Thyroid gland (tissue), 4 donors: Measurements from ENCODE around the gene CDAN1.

Experiments used
- POLR2A ChIP-seq, 2 donors: fragments of 450-650 bp; IDR thresholded peaks; one replicate each; pipeline ENCODE4 v1.6.1; 2017; ENCODE audit warnings: antibody characterized with exemption in 2 of 2, mild to moderate bottlenecking in 2 of 2, moderate library complexity in 1 of 2
- TF ChIP-seq, protein P1 (sequence below), 6 experiments: fragments of 200-600 bp in 3 of 6; fragments of 450-650 bp in 3 of 6; sonication (generic) in 3 of 6; IDR thresholded peaks; one replicate each; pipeline ENCODE4 v1.5.1; 2016 to 2019; ENCODE audit warnings: antibody characterized with exemption in 6 of 6, mild to moderate bottlenecking in 2 of 6, inconsistent platforms in 1 of 6, moderate library complexity in 1 of 6

DNA sequence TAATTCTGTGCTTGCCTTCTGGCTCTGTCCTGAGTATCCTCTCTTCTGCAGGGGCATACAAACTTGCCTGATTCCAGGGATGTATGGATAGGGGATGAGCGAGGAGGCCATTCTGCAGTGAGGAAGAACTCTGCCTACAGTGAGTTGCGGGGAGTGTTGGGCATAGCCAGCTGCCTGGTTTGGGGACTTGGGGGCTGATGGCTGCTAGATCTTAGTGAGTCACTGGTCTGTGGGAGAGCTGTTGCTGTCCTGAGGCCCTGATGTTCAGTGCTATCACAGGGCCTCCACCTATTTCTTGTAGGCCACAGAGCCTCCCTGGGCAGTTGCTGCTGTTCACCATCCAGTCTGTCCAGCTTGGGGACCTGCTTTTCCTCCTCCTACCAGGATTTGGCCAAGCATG is 20.3 kb downstream of the CDAN1 start:
- TF ChIP-seq, protein P1, sequence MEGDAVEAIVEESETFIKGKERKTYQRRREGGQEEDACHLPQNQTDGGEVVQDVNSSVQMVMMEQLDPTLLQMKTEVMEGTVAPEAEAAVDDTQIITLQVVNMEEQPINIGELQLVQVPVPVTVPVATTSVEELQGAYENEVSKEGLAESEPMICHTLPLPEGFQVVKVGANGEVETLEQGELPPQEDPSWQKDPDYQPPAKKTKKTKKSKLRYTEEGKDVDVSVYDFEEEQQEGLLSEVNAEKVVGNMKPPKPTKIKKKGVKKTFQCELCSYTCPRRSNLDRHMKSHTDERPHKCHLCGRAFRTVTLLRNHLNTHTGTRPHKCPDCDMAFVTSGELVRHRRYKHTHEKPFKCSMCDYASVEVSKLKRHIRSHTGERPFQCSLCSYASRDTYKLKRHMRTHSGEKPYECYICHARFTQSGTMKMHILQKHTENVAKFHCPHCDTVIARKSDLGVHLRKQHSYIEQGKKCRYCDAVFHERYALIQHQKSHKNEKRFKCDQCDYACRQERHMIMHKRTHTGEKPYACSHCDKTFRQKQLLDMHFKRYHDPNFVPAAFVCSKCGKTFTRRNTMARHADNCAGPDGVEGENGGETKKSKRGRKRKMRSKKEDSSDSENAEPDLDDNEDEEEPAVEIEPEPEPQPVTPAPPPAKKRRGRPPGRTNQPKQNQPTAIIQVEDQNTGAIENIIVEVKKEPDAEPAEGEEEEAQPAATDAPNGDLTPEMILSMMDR (IDR thresholded peaks at IDR 0.05), result no peak
- no peak for TF ChIP-seq POLR2A (IDR thresholded peaks at IDR 0.05)
